Progenitor cell of endocrine pancreas (in vitro differentiated cells): ENCODE results near the gene MSX2. TPM values are rescaled to one million over a fixed set of nuclear protein-coding genes. Genes with fewer than 3 reads are reported as not detected.

Experiments
- DNase-seq: peaks from one replicate; pipeline ENCODE4 v3.0.0; 2021; ENCODE audit warnings: low spot score; ENCODE audit not compliant: unreplicated experiment
- H3K27ac Mint-ChIP-seq: 2 replicates; pipeline ENCODE4 v1.8.0; 2021; ENCODE audit warnings: mild to moderate bottlenecking, moderate library complexity, mixed read lengths
- H3K27me3 Mint-ChIP-seq: 2 replicates; pipeline ENCODE4 v1.8.0; 2021; ENCODE audit warnings: mixed read lengths
- H3K36me3 Mint-ChIP-seq: 2 replicates; pipeline ENCODE4 v1.8.0; 2022; ENCODE audit warnings: mixed read lengths; ENCODE audit not compliant: insufficient read depth
- H3K4me1 Mint-ChIP-seq: 2 replicates; pipeline ENCODE4 v1.8.0; 2021; ENCODE audit warnings: low read depth, mixed read lengths
- H3K4me3 Mint-ChIP-seq: 2 replicates; pipeline ENCODE4 v1.8.0; 2021; ENCODE audit warnings: low read depth, mild to moderate bottlenecking, moderate library complexity, mixed read lengths
- H3K9me3 Mint-ChIP-seq: 2 replicates; pipeline ENCODE4 v1.8.0; 2021; ENCODE audit warnings: low read depth, mixed read lengths
- microRNA-seq: library from miRNA; unstranded; fragments of <30 nt; microRNA quantifications from one replicate; pipeline ENCODE4 v1.1.0, GENCODE V29; 2020; ENCODE audit warnings: borderline number of aligned reads; ENCODE audit not compliant: unreplicated experiment
- total RNA-seq: library from RNA; stranded (reverse); gene quantifications from 2 replicates; pipeline ENCODE4 v1.2.1, GENCODE V29; 2021
- TF ChIP-seq, protein P1 (sequence below): fragments of 200-600 bp; sonication (generic); IDR thresholded peaks from one replicate; pipeline ENCODE4 v1.5.0; 2021; ENCODE audit warnings: antibody characterized with exemption, mild to moderate bottlenecking; ENCODE audit not compliant: unreplicated experiment

MSX2 gene
- total RNA-seq, 1 donor from 2014 or later: 5.8 TPM

- DNase-seq: no peak
- Mint-ChIP-seq H3K27ac (no peak overlapping the region), H3K9me3 (peaks cover 3% of the 10 kb centered on the region), H3K4me3 (no peak overlapping the region), H3K4me1 (peaks cover 10% of the 10 kb centered on the region), H3K36me3 (no peaks in the 10 kb centered on the region), H3K27me3 (peaks cover 7% of the 10 kb centered on the region)
- TF ChIP-seq, protein P1, sequence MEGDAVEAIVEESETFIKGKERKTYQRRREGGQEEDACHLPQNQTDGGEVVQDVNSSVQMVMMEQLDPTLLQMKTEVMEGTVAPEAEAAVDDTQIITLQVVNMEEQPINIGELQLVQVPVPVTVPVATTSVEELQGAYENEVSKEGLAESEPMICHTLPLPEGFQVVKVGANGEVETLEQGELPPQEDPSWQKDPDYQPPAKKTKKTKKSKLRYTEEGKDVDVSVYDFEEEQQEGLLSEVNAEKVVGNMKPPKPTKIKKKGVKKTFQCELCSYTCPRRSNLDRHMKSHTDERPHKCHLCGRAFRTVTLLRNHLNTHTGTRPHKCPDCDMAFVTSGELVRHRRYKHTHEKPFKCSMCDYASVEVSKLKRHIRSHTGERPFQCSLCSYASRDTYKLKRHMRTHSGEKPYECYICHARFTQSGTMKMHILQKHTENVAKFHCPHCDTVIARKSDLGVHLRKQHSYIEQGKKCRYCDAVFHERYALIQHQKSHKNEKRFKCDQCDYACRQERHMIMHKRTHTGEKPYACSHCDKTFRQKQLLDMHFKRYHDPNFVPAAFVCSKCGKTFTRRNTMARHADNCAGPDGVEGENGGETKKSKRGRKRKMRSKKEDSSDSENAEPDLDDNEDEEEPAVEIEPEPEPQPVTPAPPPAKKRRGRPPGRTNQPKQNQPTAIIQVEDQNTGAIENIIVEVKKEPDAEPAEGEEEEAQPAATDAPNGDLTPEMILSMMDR: no peak
These were observed 53.2 kb downstream of the MSX2 start for GRCh38 chr5:174777583-174777982.

Small RNAs within 50 kb of the gene (microRNA-seq; reads per million reads assigned to microRNA genes)
- not detected for gene MIR4634
